NCI-H2171 (cell line): ENCODE data around the gene TNS3.
"Not testable (repeated sequence)": the region's sequence is repeated elsewhere in the genome, so short reads cannot be mapped to it uniquely, and the experiment has no call there.

ENCODE experiments used
- DNase-seq: peaks from one replicate; lab custom pipeline; 2025; lab: John Stamatoyannopoulos, UW

The TNS3 gene

GRCh38 chr7:47602272-47603004 lies 20.5 kb upstream of the TNS3 start:
- no peak for DNase-seq

- no peak for DNase-seq
Measured at GRCh38 chr7:47601881-47602249, 20.0 kb upstream of the TNS3 start.

DNA sequence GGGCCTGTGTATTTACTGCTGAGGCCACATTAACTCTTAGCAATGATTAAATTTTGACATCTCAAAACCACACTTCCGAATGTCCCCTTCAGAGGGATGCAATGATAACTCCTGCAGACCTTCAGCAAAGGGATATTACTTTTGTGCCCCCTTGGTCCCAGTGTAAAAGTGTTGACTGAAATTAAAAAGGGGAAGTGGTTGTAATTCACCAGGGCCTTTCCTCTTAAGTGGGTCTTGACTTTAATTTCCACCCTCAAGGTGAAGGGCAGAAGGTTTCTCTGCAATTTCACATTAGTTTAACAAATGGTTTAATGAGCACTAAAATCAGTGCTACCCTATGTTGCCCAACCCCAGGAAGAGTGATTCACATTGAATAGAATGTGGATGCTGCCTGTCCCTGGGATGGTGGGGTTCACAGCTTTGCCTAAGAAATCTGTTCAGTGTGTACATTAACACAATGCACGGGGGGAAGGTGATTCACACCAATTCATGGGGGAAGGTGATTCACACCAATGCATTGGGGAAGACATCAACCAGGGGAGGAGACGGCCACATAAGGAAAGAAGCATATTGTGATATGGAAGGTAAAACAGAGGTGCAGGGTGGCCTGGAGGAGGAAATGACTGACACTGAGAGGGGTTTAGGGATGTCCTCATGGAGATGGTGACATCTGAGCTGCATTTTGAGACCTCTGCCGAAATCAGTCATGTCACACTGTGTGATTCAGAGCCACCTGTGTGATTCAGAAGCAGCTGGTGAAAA lies 19.4 kb upstream of the TNS3 start:
- DNase-seq, result no peak

- DNase-seq, result no peak
Measured at GRCh38 chr7:47600199-47601118, 18.5 kb upstream of the TNS3 start.

DNA sequence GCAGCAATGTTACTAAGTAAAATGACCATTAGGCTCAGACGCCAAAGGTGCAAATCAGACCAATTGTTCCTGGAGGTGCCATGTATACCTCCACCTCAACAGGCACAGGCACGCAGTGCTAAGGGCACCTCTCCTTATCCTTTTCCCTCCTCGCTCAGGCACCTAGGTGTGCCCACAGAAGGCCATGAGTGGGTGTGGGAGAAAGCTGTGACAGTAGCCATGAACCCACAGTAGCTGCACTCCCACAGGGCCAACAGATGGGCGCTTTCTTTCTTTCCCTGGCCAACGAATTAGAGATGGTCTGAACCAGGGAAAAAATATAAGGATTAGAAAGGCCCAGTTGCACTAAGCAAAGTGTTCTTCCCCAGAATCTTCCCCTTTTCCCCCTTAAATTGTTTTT lies 15.5 kb upstream of the TNS3 start:
- no peak for DNase-seq

DNA sequence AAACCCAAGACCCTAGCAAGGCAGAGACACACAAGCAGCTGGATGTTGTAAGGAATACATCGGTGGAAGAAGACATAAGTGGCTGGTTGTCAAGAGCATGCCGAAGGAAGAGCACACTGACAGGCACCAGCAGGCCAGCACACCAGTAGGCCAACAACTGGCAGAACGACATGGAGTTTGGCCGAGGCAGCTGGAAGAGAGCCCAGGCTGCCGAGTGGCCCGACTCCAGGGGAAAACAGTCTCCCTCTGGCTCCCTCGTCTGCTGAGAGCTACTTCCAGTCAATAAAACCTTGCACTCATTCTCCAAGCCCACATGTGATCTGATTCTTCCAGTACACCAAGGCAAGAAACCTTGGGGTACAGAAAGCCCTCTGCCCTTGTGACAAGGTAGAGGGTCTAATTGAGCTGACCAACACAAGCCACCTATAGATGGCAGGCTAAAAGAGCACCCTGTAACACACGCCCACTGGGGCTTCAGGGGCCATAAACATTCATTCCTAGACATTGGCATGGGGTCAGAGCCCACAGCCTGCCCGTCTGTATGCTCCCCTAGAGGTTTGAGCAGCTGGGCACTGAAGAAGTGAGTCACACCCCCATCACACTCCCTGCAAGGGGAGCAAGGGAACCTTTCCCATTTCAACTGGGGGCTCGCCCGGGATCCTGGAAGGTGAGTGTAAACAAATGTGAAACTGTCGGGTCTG lies 14.7 kb upstream of the TNS3 start:
- no peak for DNase-seq

GRCh38 chr7:47594406-47594805 lies 12.5 kb upstream of the TNS3 start:
- DNase-seq, result no peak

DNA sequence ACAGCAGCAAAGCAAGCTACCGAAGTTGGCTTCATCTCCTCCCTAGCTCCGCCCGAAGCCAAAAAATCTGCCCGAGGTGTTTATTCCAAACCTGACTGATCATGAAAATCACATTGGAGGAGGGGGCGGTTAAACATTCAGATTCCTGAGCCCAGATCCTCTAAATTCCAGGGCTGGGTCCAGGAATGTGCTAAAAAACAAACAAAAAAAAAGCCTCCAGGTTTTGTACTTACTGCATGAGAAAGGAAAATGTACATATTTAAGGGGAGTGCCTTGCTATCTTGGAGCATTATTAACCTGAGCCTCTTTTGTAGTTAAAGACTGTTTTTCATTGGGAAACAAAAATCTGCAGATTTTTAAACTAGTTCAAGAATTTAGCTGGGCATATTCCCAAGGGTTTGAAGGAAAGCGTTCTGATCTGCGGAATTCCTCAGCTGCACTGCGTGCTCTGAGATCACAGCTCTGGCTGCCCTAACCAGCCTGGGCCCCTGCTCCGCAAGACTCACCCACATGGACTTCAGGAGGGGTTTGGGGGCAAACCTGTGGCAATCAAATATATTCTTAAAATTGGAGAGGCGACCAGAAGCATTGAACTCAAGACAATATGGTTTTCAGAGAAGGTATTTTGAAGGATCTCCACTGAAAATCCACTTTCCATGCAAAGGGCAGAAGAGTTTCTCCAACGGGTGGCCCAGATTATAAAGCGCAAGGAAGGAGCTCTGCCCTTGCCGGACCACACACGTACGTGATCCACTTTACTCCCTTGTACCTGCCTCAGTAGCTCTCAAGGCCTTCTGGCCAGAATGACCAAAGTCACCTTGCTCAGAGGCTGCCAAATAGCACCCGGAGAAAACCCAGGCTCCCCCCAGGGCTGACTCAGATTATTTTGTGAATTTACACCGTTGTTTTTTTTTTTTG lies 10.0 kb upstream of the TNS3 start:
- no peak for DNase-seq

DNA sequence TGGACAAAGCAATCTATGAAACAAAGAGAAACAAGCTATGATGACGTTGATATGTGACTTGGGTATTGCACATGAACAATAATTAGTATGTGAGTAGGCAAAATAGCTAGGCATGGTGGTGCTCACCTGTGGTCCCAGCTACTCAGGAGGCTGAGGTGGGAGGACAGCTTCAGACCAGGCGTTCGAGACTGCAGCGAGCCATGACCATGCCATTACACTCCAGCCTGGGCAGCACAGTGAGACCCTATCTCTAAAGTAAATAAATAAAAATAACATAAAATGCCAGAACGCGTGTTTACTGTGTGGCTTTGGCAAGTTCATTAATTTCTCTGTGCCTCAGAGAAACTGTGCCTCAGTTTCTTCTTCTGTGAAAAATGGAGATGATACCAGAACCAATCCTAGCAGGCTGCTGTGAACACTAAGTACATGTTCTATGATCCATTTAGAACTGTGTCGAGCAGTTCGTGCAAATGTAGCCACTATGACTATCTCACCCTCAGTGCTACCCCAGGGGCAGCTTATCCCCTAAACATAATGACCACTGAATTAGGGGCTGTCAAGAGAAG lies 9.3 kb upstream of the TNS3 start:
- DNase-seq, result no peak

GRCh38 chr7:47590215-47590614 lies 8.3 kb upstream of the TNS3 start:
- not testable (repeated sequence) for DNase-seq

GRCh38 chr7:47588704-47589225 lies 6.9 kb upstream of the TNS3 start:
- no peak for DNase-seq

DNA sequence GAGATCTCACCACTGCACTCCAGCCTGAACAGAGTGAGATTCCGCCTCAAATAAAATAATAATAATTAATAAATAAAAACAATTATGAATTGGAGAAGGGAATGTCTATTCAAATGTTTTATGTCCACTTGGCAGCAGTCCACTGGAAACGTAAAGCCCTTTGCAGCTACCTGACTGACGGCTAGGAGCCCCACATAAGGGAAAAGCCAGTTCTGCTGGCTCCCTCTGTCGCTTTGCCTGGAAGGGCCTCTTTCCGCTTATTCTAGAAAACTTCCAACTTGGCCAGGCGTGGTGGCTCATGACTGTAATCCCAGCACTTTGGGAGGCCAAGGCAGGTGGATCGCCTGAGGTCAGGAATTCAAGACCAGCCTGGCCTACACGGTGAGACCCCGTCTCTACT lies 6.1 kb upstream of the TNS3 start:
- no peak for DNase-seq

DNA sequence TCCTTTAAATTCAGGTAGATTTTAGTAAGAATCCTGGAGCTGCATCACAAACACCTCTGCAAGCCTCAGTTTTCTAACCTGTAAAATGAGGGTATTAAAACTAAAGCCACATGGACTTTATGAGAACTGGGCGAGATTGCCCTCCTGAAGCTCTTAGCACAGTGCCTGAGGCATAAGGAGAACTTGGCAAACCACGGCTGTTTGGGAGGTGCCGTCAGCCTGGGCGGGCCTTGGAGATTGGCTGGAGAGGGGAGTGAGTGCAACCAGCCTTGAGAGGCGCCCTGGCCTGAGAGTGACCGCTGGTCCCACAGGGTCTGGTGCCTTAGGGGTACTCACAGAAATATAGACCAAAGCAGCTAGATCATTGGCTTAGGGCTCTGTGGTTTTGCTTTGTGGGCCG lies 5.4 kb upstream of the TNS3 start:
- no peak for DNase-seq

DNA sequence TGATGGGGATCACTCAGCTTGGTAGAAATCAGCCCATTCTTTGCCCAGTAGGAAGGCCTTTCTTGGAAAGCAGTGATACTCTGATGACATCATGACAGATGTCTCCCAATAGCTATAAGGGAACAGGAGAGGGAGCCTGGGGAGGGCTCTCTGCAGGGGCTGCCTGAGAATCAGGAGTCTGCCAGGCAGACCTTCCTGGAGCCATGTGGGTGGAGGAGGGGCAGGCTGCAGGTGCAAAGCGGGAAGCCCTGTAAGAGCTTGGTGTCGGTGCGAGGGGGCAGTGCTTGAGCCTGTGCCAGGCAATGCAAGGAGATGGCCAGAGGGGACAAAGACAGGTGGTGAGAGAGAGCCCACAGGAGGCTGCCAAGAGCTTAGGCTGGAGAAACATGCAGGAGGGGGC lies 5.0 kb upstream of the TNS3 start:
- DNase-seq, result peak; percentile 38

- not testable (repeated sequence) for DNase-seq
Measured at GRCh38 chr7:47586161-47586670, 4.3 kb upstream of the TNS3 start.

- no peak for DNase-seq
Measured at GRCh38 chr7:47584536-47584895, 2.6 kb upstream of the TNS3 start.

DNA sequence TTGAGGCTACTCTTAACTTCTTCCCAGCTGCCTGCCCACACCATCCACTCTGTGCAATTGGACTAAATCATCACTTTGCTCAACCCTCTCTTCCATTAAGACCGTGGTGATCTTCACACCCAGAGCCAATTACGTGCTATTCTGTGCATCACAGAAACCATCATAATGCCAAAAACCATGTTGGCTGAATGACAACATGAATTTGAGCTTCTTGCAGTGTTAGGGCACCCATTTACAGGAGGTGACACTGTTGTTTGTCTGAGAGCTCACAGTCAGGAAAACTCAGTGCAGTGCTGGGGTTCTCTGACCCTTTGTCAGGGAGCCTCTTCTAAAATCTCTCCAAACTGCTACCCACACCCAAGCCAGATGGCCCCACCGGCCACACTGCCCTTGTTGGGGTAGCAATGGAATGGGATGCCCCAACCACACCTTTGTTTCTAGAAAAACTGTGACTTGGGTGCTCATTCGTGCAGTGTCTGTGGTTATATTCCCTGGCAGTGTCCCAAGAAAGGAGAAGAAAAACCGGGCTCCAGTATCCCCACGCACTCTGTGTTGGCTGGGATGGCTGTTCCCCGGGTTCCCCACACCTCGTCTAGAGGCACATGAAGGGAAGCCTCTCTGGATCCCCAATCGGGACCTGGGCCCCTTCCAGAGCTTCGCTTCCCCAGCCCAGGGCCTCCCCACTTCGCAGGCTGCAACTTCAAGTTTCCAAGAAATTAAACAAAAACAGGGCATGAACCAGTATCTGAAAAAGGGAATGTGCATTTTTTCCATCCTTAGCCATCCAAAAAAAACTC lies 2.0 kb upstream of the TNS3 start:
- DNase-seq, result no peak

DNA sequence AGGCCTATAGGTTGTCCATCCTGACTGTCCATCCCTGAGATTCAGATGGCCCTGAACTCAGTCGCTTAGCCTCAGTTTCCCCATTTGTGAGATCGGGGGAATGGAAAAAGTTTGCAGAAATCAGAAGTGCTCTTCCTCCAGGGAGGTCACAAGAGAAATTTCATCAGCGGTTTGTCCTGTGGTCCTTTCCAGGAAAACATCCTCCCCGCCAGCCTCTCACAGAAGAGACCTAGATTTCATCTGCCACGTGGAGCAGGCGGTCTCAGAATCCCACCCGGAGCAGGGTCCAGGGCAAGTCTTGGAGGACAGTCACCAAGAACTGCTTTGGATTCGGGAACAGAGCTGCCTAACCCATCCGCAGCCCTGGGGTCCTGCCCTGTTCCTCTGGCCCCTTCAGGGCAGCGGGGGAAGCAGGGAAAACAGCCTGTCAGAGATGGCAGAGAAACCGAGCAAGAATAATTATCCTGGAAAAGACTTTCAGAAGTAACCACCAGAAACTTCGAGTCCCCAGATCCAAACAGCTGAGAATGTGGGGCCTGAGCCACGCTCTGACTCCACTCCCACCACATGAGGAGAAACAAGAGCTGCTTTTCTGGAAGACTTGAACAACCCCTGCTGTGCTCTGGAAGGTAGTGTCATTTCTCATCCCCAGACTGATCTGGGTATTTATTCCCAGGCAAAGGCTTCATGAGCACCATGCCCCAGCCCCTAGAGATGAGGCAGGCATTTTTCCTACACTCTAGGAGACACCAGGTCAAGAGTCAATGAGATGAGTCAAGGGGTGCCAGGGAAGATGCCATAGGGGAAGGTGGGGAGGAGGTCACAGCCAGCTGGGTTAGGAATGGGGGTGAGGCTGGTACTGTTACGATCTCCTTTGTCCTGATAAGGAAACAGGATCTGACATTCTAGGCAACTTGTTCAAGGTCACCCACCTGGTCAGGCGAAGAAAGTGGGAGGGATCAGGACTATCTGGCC lies 1.1 kb upstream of the TNS3 start:
- DNase-seq, result no peak
